WTC11 (cell line): ENCODE results near the gene KRTAP19-1. TPM values are rescaled to one million over a fixed set of nuclear protein-coding genes. Genes with fewer than 3 reads are reported as not detected.

Source experiments
- ATAC-seq: fragments of 200-7000 bp; cut with Tn5 transposase; 2 replicates; pipeline ENCODE4 v1.10.0; 2021; ENCODE audit warnings: mild to moderate bottlenecking, moderate library complexity
- CTCF ChIA-PET: fragments of 300-600 bp; sonication (Branson Sonifier 250); formaldehyde crosslinking; loops from one replicate; lab custom pipeline; 2021; ENCODE audit warnings: antibody characterized with exemption; lab: Charles Lee
- POLR2A ChIA-PET: fragments of 350-600 bp; sonication (Branson Sonifier 250); formaldehyde crosslinking; loops from one replicate; lab custom pipeline; 2021; ENCODE audit warnings: antibody characterized with exemption; lab: Charles Lee
- DNase-seq: peaks from one replicate; pipeline ENCODE4 v3.0.0; 2021; ENCODE audit warnings: low spot score
- H3K27ac Mint-ChIP-seq: 2 replicates; pipeline ENCODE4 v1.8.0; 2021; ENCODE audit warnings: mixed read lengths
- H3K27me3 Mint-ChIP-seq: 2 replicates; pipeline ENCODE4 v1.8.0; 2021; ENCODE audit warnings: low read depth, mild to moderate bottlenecking, moderate library complexity, mixed read lengths
- H3K36me3 Mint-ChIP-seq: 2 replicates; pipeline ENCODE4 v1.8.0; 2021; ENCODE audit warnings: mixed read lengths
- H3K4me1 Mint-ChIP-seq: 2 replicates; pipeline ENCODE4 v1.8.0; 2022; ENCODE audit warnings: mixed read lengths
- H3K4me3 Mint-ChIP-seq: 2 replicates; pipeline ENCODE4 v1.8.0; 2021; ENCODE audit warnings: mild to moderate bottlenecking, moderate library complexity, mixed read lengths
- H3K9me3 Mint-ChIP-seq: 2 replicates; pipeline ENCODE4 v1.8.0; 2021; ENCODE audit warnings: mixed read lengths
- ATF2 ChIP-seq: sonication (generic); formaldehyde crosslinking; IDR thresholded peaks from 2 replicates; pipeline ENCODE4 v1.8.1; 2022; ENCODE audit warnings: low read depth, missing genetic modification reagents, borderline replicate concordance
- CREM ChIP-seq: sonication (generic); formaldehyde crosslinking; IDR thresholded peaks from 2 replicates; pipeline ENCODE4 v1.8.1; 2022; ENCODE audit warnings: mild to moderate bottlenecking, missing genetic modification reagents, moderate library complexity
- ESRRA ChIP-seq: sonication (generic); formaldehyde crosslinking; IDR thresholded peaks from 2 replicates; pipeline ENCODE4 v1.8.1; 2022; ENCODE audit warnings: mild to moderate bottlenecking, missing genetic modification reagents, borderline replicate concordance
- HMGXB4 ChIP-seq: sonication (generic); formaldehyde crosslinking; IDR thresholded peaks from 2 replicates; pipeline ENCODE4 v1.8.1; 2023; ENCODE audit warnings: mild to moderate bottlenecking, moderate library complexity, missing genetic modification reagents
- JAZF1 ChIP-seq: fragments of 250-450 bp; sonication (Bioruptor Pico); IDR thresholded peaks from 2 replicates; pipeline ENCODE4 v1.9.0; 2021; ENCODE audit warnings: moderate library complexity, mild to moderate bottlenecking, inconsistent platforms
- MLX ChIP-seq: sonication (generic); formaldehyde crosslinking; IDR thresholded peaks from 2 replicates; pipeline ENCODE4 v1.8.1; 2023; ENCODE audit warnings: mild to moderate bottlenecking, missing genetic modification reagents, moderate library complexity
- NFYB ChIP-seq: sonication (generic); formaldehyde crosslinking; conservative IDR thresholded peaks from 2 replicates; pipeline ENCODE4 v1.8.0; 2022; ENCODE audit warnings: low read depth, missing genetic modification reagents
- PRRX2 ChIP-seq: fragments of 250-450 bp; sonication (Bioruptor Pico); IDR thresholded peaks from 2 replicates; pipeline ENCODE4 v1.8.0; 2021; ENCODE audit warnings: mild to moderate bottlenecking
- SOX15 ChIP-seq: fragments of 250-450 bp; sonication (Bioruptor Pico); IDR thresholded peaks from 2 replicates; pipeline ENCODE4 v1.9.0; 2021; ENCODE audit warnings: mild to moderate bottlenecking
- SP1 ChIP-seq: sonication (generic); formaldehyde crosslinking; conservative IDR thresholded peaks from 2 replicates; pipeline ENCODE4 v1.8.1; 2022; ENCODE audit warnings: missing genetic modification reagents
- ZBTB21 ChIP-seq: sonication (generic); formaldehyde crosslinking; IDR thresholded peaks from 2 replicates; pipeline ENCODE4 v1.8.1; 2023; ENCODE audit warnings: mild to moderate bottlenecking, missing genetic modification reagents, borderline replicate concordance
- ZNF121 ChIP-seq: sonication (generic); formaldehyde crosslinking; IDR thresholded peaks from 2 replicates; pipeline ENCODE4 v1.8.0; 2023; ENCODE audit warnings: missing genetic modification reagents
- ZNF219 ChIP-seq: sonication (generic); formaldehyde crosslinking; IDR thresholded peaks from 2 replicates; pipeline ENCODE4 v1.8.0; 2023; ENCODE audit warnings: missing genetic modification reagents, mild to moderate bottlenecking, borderline replicate concordance
- ZNF232 ChIP-seq: sonication (generic); formaldehyde crosslinking; IDR thresholded peaks from 2 replicates; pipeline ENCODE4 v1.8.0; 2022; ENCODE audit warnings: mild to moderate bottlenecking, missing genetic modification reagents
- ZNF263 ChIP-seq: sonication (generic); formaldehyde crosslinking; IDR thresholded peaks from 2 replicates; pipeline ENCODE4 v1.8.1; 2022; ENCODE audit warnings: low read depth, mild to moderate bottlenecking, moderate library complexity, missing genetic modification reagents
- ZNF396 ChIP-seq: fragments of 250-450 bp; sonication (Bioruptor Pico); IDR thresholded peaks from 2 replicates; pipeline ENCODE4 v1.8.0; 2021; ENCODE audit warnings: mild to moderate bottlenecking, moderate library complexity, borderline replicate concordance
- total RNA-seq: library from RNA; stranded (reverse); gene quantifications from 3 replicates; pipeline ENCODE4 v1.2.3, GENCODE V29; 2021
- TF ChIP-seq, protein P1 (sequence below): sonication (generic); formaldehyde crosslinking; IDR thresholded peaks from 2 replicates; pipeline ENCODE4 v1.8.0; 2023; ENCODE audit warnings: missing genetic modification reagents, mild to moderate bottlenecking, borderline replicate concordance
- TF ChIP-seq, protein P2 (sequence below): sonication (generic); formaldehyde crosslinking; conservative IDR thresholded peaks from 2 replicates; pipeline ENCODE4 v1.8.1; 2022; ENCODE audit warnings: mild to moderate bottlenecking, missing genetic modification reagents
- TF ChIP-seq, protein P3 (sequence below): sonication (generic); formaldehyde crosslinking; IDR thresholded peaks from 2 replicates; pipeline ENCODE4 v1.8.1; 2022; ENCODE audit warnings: mild to moderate bottlenecking, moderate library complexity, missing genetic modification reagents
- TF ChIP-seq, protein P4 (sequence below): sonication (generic); formaldehyde crosslinking; IDR thresholded peaks from 2 replicates; pipeline ENCODE4 v1.8.1; 2023; ENCODE audit warnings: mild to moderate bottlenecking, missing genetic modification reagents

KRTAP19-1 gene
- total RNA-seq, 1 experiment from 2014 or later, result not detected

GRCh38 chr21:30497065-30497464, 16.9 kb upstream of the KRTAP19-1 start, which contains the start of gene KRTAP19-4:
KRTAP19-4 (minus strand) TSS chr21:30497165; CDS start chr21:30497110, 55 bp downstream.
- DNase-seq (no peak), ATAC-seq (no peak)
- TF ChIP-seq PRRX2 (CRISPR knock-in tag) (no peak), NFYB (no peak), SP1 (CRISPR knock-in tag) (no peak), ZNF232 (no peak), JAZF1 (CRISPR knock-in tag) (no peak), HMGXB4 (CRISPR knock-in tag) (no peak), ZNF219 (no peak), ZNF263 (no peak), ESRRA (CRISPR knock-in tag) (no peak), SOX15 (no peak), CREM (CRISPR knock-in tag) (no peak), ZNF396 (CRISPR knock-in tag) (no peak)
- TF ChIP-seq, protein P1, sequence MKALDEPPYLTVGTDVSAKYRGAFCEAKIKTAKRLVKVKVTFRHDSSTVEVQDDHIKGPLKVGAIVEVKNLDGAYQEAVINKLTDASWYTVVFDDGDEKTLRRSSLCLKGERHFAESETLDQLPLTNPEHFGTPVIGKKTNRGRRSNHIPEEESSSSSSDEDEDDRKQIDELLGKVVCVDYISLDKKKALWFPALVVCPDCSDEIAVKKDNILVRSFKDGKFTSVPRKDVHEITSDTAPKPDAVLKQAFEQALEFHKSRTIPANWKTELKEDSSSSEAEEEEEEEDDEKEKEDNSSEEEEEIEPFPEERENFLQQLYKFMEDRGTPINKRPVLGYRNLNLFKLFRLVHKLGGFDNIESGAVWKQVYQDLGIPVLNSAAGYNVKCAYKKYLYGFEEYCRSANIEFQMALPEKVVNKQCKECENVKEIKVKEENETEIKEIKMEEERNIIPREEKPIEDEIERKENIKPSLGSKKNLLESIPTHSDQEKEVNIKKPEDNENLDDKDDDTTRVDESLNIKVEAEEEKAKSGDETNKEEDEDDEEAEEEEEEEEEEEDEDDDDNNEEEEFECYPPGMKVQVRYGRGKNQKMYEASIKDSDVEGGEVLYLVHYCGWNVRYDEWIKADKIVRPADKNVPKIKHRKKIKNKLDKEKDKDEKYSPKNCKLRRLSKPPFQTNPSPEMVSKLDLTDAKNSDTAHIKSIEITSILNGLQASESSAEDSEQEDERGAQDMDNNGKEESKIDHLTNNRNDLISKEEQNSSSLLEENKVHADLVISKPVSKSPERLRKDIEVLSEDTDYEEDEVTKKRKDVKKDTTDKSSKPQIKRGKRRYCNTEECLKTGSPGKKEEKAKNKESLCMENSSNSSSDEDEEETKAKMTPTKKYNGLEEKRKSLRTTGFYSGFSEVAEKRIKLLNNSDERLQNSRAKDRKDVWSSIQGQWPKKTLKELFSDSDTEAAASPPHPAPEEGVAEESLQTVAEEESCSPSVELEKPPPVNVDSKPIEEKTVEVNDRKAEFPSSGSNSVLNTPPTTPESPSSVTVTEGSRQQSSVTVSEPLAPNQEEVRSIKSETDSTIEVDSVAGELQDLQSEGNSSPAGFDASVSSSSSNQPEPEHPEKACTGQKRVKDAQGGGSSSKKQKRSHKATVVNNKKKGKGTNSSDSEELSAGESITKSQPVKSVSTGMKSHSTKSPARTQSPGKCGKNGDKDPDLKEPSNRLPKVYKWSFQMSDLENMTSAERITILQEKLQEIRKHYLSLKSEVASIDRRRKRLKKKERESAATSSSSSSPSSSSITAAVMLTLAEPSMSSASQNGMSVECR (CRISPR knock-in tag), result no peak
- TF ChIP-seq, protein P2, sequence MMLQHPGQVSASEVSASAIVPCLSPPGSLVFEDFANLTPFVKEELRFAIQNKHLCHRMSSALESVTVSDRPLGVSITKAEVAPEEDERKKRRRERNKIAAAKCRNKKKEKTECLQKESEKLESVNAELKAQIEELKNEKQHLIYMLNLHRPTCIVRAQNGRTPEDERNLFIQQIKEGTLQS, result no peak
- CTCF ChIA-PET, result interaction anchor here (1.1 kb wide), 1 partner anchor 10 kb away, joined by 5 read pairs; no protein-coding TSS in a partner anchor
- Mint-ChIP-seq H3K36me3 (no peaks in the 10 kb centered on the region), H3K4me1 (0 out of 2 replicates have a peak, but pooled peaks cover 3% of the 10 kb centered on the region), H3K9me3 (peaks cover 3% of the 10 kb centered on the region; the same call in 1 of the 2 replicates), H3K4me3 (no peak within 1 kb of the TSS), H3K27ac (no peak within 1 kb of the TSS), H3K27me3 (no peaks in the 10 kb centered on the region)
- POLR2A ChIA-PET, result no interaction called here

DNA sequence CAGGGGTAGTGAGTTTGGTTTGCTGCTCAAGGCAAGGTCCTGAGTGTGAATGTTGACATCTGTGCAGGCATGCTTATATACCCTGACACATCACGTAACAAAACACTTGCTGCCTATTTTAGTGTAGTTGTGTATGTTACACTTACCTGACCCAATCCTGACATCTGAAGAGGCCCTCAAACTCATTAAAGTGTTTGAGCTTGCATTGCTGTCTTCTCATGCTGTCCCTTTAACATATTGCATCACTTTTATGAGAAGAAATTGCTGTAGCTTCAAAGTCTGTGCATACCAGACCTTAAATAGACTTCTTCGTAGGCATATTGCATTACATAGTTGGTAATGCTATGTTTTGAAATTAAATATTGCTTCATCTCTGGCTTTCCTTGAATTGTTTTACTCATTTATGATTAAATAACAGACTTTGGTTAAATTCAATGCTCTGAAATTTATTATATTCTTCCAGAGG, 11.8 kb upstream of the KRTAP19-1 start, which contains the start of gene KRTAP19-3:
Gene KRTAP19-3, minus strand, starts transcription at position 51 of the 466 bp plus-strand sequence. CDS start 56 bp downstream, outside the sequence.
- no peak for ATAC-seq
- POLR2A ChIA-PET, result no interaction called here
- peaks cover 5% of the 10 kb centered on the region for H3K36me3 Mint-ChIP-seq
- no peak within 1 kb of the TSS for H3K4me3 Mint-ChIP-seq
- TF ChIP-seq ZBTB21 (CRISPR knock-in tag), result no peak
- TF ChIP-seq, protein P3, sequence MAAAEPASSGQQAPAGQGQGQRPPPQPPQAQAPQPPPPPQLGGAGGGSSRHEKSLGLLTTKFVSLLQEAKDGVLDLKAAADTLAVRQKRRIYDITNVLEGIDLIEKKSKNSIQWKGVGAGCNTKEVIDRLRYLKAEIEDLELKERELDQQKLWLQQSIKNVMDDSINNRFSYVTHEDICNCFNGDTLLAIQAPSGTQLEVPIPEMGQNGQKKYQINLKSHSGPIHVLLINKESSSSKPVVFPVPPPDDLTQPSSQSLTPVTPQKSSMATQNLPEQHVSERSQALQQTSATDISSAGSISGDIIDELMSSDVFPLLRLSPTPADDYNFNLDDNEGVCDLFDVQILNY (CRISPR knock-in tag), result no peak
- TF ChIP-seq, all 79 proteins: peak for 0
- H3K4me1 Mint-ChIP-seq, result no peaks in the 10 kb centered on the region
- no peak within 1 kb of the TSS for H3K27ac Mint-ChIP-seq
- CTCF ChIA-PET, result interaction anchor here (1.3 kb wide), 1 partner anchor 14 kb away, joined by 4 read pairs; no protein-coding TSS in a partner anchor
- H3K9me3 Mint-ChIP-seq, result peaks cover 23% of the 10 kb centered on the region
- no peaks in the 10 kb centered on the region for H3K27me3 Mint-ChIP-seq
- no peak for DNase-seq

GRCh38 chr21:30487336-30487735, 7.2 kb upstream of the KRTAP19-1 start, which contains the start of gene KRTAP19-2:
KRTAP19-2 (minus strand) TSS chr21:30487436; CDS start chr21:30487348, 88 bp downstream.
- ChIA-PET POLR2A (no interaction called here), CTCF (no interaction called here)
- Mint-ChIP-seq H3K36me3 (peaks cover 27% of the 10 kb centered on the region), H3K4me3 (no peak within 1 kb of the TSS), H3K27me3 (no peaks in the 10 kb centered on the region), H3K4me1 (no peaks in the 10 kb centered on the region), H3K27ac (no peak within 1 kb of the TSS), H3K9me3 (peaks cover 50% of the 10 kb centered on the region)
- ATAC-seq (no peak), DNase-seq (no peak)
- TF ChIP-seq, protein P4, sequence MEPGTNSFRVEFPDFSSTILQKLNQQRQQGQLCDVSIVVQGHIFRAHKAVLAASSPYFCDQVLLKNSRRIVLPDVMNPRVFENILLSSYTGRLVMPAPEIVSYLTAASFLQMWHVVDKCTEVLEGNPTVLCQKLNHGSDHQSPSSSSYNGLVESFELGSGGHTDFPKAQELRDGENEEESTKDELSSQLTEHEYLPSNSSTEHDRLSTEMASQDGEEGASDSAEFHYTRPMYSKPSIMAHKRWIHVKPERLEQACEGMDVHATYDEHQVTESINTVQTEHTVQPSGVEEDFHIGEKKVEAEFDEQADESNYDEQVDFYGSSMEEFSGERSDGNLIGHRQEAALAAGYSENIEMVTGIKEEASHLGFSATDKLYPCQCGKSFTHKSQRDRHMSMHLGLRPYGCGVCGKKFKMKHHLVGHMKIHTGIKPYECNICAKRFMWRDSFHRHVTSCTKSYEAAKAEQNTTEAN, result no peak
- TF ChIP-seq MLX (no peak), ZNF121 (CRISPR knock-in tag) (no peak), ZNF232 (no peak), ATF2 (CRISPR knock-in tag) (no peak)
